Astrocyte (in vitro differentiated cells and primary cell): ENCODE results near the gene FMC1. TPM values are rescaled to one million over a fixed set of nuclear protein-coding genes. Genes with fewer than 3 reads are reported as not detected.

Source experiments
- DNase-seq: peaks from one replicate; pipeline ENCODE4 v3.0.0-alpha.2; 2010; ENCODE audit warnings: low read depth
- FAIRE-seq: peaks from 2 replicates; lab custom pipeline; 2011; peaks lifted over from hg19 to GRCh38; lab: Jason Lieb, UNC
- H2AFZ ChIP-seq: 2 replicates; pipeline ENCODE4 v1.6.0; 2012; ENCODE audit warnings: low read depth, low read length, inconsistent platforms
- H3K27ac ChIP-seq: 2 replicates; pipeline ENCODE4 v1.5.1; 2011; ENCODE audit warnings: low read depth, low read length, inconsistent platforms
- H3K27me3 ChIP-seq: 2 replicates; pipeline ENCODE4 v1.6.0; 2011; ENCODE audit warnings: low read length, inconsistent platforms; ENCODE audit not compliant: insufficient read depth
- H3K36me3 ChIP-seq: 2 replicates; pipeline ENCODE4 v1.5.1; 2011; ENCODE audit warnings: low read length, inconsistent platforms; ENCODE audit not compliant: insufficient read depth
- H3K4me1 ChIP-seq: 2 replicates; pipeline ENCODE4 v1.5.1; 2011; ENCODE audit warnings: low read length, inconsistent platforms; ENCODE audit not compliant: insufficient read depth
- H3K4me2 ChIP-seq: 2 replicates; pipeline ENCODE4 v1.6.0; 2012; ENCODE audit warnings: low read length, inconsistent platforms
- H3K4me3 ChIP-seq: 2 replicates; pipeline ENCODE4 v1.5.1; 2011; ENCODE audit warnings: low read depth, mild to moderate bottlenecking, low read length, inconsistent platforms; ENCODE audit not compliant: insufficient read depth
- H3K79me2 ChIP-seq: 2 replicates; pipeline ENCODE4 v1.6.0; 2012; ENCODE audit warnings: mild to moderate bottlenecking, low read length, inconsistent platforms; ENCODE audit not compliant: insufficient read depth
- H3K9ac ChIP-seq: 2 replicates; pipeline ENCODE4 v1.6.0; 2012; ENCODE audit warnings: mild to moderate bottlenecking, low read length, inconsistent platforms
- H3K9me3 ChIP-seq: 2 replicates; pipeline ENCODE4 v1.5.1; 2012; ENCODE audit warnings: low read depth, mild to moderate bottlenecking, low read length, inconsistent platforms; ENCODE audit not compliant: insufficient read depth
- H4K20me1 ChIP-seq: 2 replicates; pipeline ENCODE4 v1.6.0; 2012; ENCODE audit warnings: low read length, inconsistent platforms; ENCODE audit not compliant: insufficient read depth
- H3K27ac Mint-ChIP-seq: one replicate; pipeline ENCODE4 v1.8.0; 2021; ENCODE audit warnings: mild to moderate bottlenecking, mixed read lengths; ENCODE audit not compliant: unreplicated experiment
- H3K27me3 Mint-ChIP-seq: one replicate; pipeline ENCODE4 v1.8.0; 2021; ENCODE audit warnings: low read depth, mixed read lengths; ENCODE audit not compliant: unreplicated experiment
- H3K36me3 Mint-ChIP-seq: one replicate; pipeline ENCODE4 v1.8.0; 2021; ENCODE audit warnings: low read depth, mixed read lengths; ENCODE audit not compliant: unreplicated experiment
- H3K4me1 Mint-ChIP-seq: one replicate; pipeline ENCODE4 v1.8.0; 2021; ENCODE audit warnings: low read depth, mixed read lengths; ENCODE audit not compliant: unreplicated experiment
- H3K4me3 Mint-ChIP-seq: one replicate; pipeline ENCODE4 v1.8.0; 2021; ENCODE audit warnings: mild to moderate bottlenecking, moderate library complexity, mixed read lengths; ENCODE audit not compliant: unreplicated experiment
- H3K9me3 Mint-ChIP-seq: one replicate; pipeline ENCODE4 v1.8.0; 2021; ENCODE audit warnings: mild to moderate bottlenecking, mixed read lengths; ENCODE audit not compliant: unreplicated experiment
- EZH2 ChIP-seq: IDR thresholded peaks from 2 replicates; pipeline ENCODE4 v1.6.1; 2012; ENCODE audit warnings: mild to moderate bottlenecking, low read length, inconsistent platforms; ENCODE audit not compliant: insufficient read depth
- total RNA-seq: library from RNA; stranded (reverse); gene quantifications from 2 replicates; pipeline ENCODE4 v1.2.1, GENCODE V29; 2021
- TF ChIP-seq, protein P1 (sequence below): IDR thresholded peaks from 2 replicates; pipeline ENCODE4 v1.5.1; 2011; ENCODE audit warnings: low read depth, mild to moderate bottlenecking, inconsistent platforms, low read length, moderate library complexity; ENCODE audit not compliant: insufficient read depth

Gene FMC1
- total RNA-seq, 1 donor from 2014 or later, result 8.4 TPM

DNA sequence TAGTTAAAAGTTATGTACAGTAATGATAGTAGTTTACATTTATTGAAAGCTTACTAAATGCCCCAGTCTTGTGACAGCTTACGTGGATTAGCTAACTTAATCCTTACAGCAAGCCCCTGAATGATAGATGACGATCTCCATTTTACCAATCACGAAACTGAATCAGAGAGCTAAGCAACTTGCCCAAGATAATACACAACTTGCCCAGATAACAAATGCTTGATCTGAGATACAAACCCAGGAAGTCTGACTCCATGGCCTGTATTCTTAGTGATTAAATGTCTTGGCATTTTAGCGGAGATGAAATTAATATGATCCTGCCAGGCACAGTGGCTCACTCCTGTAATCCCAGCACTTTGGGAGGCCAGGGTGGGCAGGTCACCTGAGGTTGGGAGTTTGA, 46.9 kb upstream of the FMC1 start:
- TF ChIP-seq, protein P1, sequence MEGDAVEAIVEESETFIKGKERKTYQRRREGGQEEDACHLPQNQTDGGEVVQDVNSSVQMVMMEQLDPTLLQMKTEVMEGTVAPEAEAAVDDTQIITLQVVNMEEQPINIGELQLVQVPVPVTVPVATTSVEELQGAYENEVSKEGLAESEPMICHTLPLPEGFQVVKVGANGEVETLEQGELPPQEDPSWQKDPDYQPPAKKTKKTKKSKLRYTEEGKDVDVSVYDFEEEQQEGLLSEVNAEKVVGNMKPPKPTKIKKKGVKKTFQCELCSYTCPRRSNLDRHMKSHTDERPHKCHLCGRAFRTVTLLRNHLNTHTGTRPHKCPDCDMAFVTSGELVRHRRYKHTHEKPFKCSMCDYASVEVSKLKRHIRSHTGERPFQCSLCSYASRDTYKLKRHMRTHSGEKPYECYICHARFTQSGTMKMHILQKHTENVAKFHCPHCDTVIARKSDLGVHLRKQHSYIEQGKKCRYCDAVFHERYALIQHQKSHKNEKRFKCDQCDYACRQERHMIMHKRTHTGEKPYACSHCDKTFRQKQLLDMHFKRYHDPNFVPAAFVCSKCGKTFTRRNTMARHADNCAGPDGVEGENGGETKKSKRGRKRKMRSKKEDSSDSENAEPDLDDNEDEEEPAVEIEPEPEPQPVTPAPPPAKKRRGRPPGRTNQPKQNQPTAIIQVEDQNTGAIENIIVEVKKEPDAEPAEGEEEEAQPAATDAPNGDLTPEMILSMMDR, result no peak
- no peak for TF ChIP-seq EZH2
- no peak overlapping the region for H3K4me2 ChIP-seq
- no peaks in the 10 kb centered on the region for H4K20me1 ChIP-seq
- no peak for FAIRE-seq
- no peaks in the 10 kb centered on the region for H3K27me3 Mint-ChIP-seq
- DNase-seq, result no peak
- H3K4me3 ChIP-seq, result no peak overlapping the region
- no peak overlapping the region for H3K27ac Mint-ChIP-seq
- H3K27me3 ChIP-seq, result no peaks in the 10 kb centered on the region
- H3K79me2 ChIP-seq, result no peaks in the 10 kb centered on the region
- no peaks in the 10 kb centered on the region for H3K9me3 Mint-ChIP-seq
- no peaks in the 10 kb centered on the region for H3K4me1 Mint-ChIP-seq
- H3K36me3 Mint-ChIP-seq, result peaks cover 2% of the 10 kb centered on the region
- no peak overlapping the region for H3K9ac ChIP-seq
- no peak overlapping the region for H3K4me3 Mint-ChIP-seq
- H3K4me1 ChIP-seq, result no peaks in the 10 kb centered on the region
- no peak overlapping the region for H2AFZ ChIP-seq
- H3K36me3 ChIP-seq, result peaks cover 18% of the 10 kb centered on the region
- H3K9me3 ChIP-seq, result no peaks in the 10 kb centered on the region
- H3K27ac ChIP-seq, result no peak overlapping the region

DNA sequence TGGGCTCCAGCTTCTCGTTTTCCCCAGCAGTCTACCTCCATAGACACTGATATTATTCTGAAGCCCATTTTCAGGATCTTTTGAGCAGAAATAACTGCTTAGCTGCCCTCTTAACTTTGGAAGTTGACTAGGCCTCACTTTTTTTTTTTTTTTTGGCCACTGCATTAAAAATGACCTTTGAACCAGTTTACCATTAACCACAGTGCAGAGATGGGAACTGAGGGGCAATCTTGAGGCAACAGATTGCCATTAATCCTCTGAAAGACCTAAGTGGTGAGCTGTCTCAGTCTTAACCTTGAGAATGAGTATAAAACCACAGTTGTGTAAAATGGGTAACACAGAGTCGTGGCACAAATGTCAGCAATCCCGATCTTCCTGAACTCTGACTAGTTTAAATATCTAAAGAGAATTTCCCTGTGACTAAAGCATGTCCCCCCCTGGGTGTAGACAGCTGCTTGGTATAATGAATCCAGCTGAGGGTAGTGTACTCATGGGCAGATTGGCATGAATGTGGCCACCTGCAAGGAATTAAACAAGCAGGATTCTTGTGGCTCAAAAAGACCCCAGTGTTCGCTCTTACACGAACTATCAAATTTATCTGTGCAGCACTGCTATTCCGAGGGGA, 46.1 kb upstream of the FMC1 start:
- Histone ChIP-seq H3K4me2 (no peak overlapping the region), H3K9ac (no peak overlapping the region), H4K20me1 (no peaks in the 10 kb centered on the region), H3K79me2 (no peaks in the 10 kb centered on the region), H3K4me1 (no peaks in the 10 kb centered on the region), H3K4me3 (no peak overlapping the region), H3K27me3 (no peaks in the 10 kb centered on the region), H3K36me3 (peaks cover 18% of the 10 kb centered on the region), H3K9me3 (no peaks in the 10 kb centered on the region), H3K27ac (no peak overlapping the region), H2AFZ (no peak overlapping the region)
- FAIRE-seq (no peak), DNase-seq (no peak)
- Mint-ChIP-seq H3K4me3 (no peak overlapping the region), H3K4me1 (no peaks in the 10 kb centered on the region), H3K27ac (no peak overlapping the region), H3K36me3 (peaks cover 2% of the 10 kb centered on the region), H3K27me3 (no peaks in the 10 kb centered on the region), H3K9me3 (no peaks in the 10 kb centered on the region)
- TF ChIP-seq EZH2, result no peak
- TF ChIP-seq, protein P1, result no peak

DNA sequence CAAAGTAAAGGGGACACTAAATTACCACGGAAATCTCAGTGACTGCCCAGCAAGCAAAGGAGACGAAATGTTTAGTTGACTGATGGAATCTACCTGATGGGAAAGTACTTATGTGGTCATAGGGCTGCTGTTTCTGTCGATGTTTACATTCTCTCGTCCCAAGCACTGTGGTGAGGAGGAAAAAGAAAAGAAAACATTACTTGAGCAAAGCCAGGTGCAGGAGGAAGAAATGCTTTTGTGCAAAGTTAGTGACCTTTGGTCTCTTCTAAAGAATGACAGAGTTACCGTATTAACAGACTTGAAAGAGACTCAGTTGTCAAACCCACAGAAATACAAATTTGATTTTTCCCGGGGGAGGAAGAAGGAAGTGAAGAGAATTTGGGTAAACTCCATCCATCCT, 43.3 kb upstream of the FMC1 start:
- H3K36me3 Mint-ChIP-seq, result peaks cover 2% of the 10 kb centered on the region
- DNase-seq (no peak), FAIRE-seq (no peak)
- TF ChIP-seq, protein P1, result no peak
- no peak for TF ChIP-seq EZH2
- H4K20me1 ChIP-seq, result no peaks in the 10 kb centered on the region
- H3K27ac ChIP-seq, result no peak overlapping the region
- no peaks in the 10 kb centered on the region for H3K9me3 ChIP-seq
- H3K4me2 ChIP-seq, result no peak overlapping the region
- no peaks in the 10 kb centered on the region for H3K4me1 ChIP-seq
- no peak overlapping the region for H3K4me3 Mint-ChIP-seq
- peaks cover 16% of the 10 kb centered on the region for H3K36me3 ChIP-seq
- no peaks in the 10 kb centered on the region for H3K79me2 ChIP-seq
- H3K27ac Mint-ChIP-seq, result no peak overlapping the region
- H3K4me1 Mint-ChIP-seq, result no peaks in the 10 kb centered on the region
- no peaks in the 10 kb centered on the region for H3K27me3 ChIP-seq
- no peaks in the 10 kb centered on the region for H3K9me3 Mint-ChIP-seq
- no peak overlapping the region for H3K4me3 ChIP-seq
- H3K27me3 Mint-ChIP-seq, result no peaks in the 10 kb centered on the region
- H3K9ac ChIP-seq, result no peak overlapping the region
- H2AFZ ChIP-seq, result no peak overlapping the region
